Measurements from ENCODE around the gene SLC6A18.

The SLC6A18 gene

GRCh38 chr5:1199649-1200494 lies 25.3 kb upstream of the SLC6A18 start:
- peaks cover 8% of the 10 kb centered on the region for H3K4me1 Mint-ChIP-seq
- DNase-seq, result peak; percentile 54

GRCh38 chr5:1200495-1201326 lies 24.5 kb upstream of the SLC6A18 start:
- H3K27me3 Mint-ChIP-seq (ENCODE audit: low read depth, poor library complexity), result peaks cover 14% of the 10 kb centered on the region
- no peak for TF ChIP-seq CTCF (IDR thresholded peaks at IDR 0.05)
- H3K4me3 Mint-ChIP-seq, result no peak overlapping the region
- peaks cover 13% of the 10 kb centered on the region for H3K4me1 Mint-ChIP-seq
- no peaks in the 10 kb centered on the region for H3K36me3 Mint-ChIP-seq (ENCODE audit: low read depth)
- DNase-seq, result no peak
- no peak overlapping the region for H3K27ac Mint-ChIP-seq
- H3K9me3 Mint-ChIP-seq, result no peaks in the 10 kb centered on the region

More at GRCh38 chr5:1199649-1200494, 25.3 kb upstream of the SLC6A18 start:
- Mint-ChIP-seq H3K27ac (no peak overlapping the region), H3K4me3 (no peak overlapping the region), H3K36me3 (ENCODE audit: low read depth) (no peaks in the 10 kb centered on the region), H3K9me3 (no peaks in the 10 kb centered on the region), H3K27me3 (ENCODE audit: low read depth, poor library complexity) (peaks cover 11% of the 10 kb centered on the region)
- no peak for TF ChIP-seq CTCF (IDR thresholded peaks at IDR 0.05)

GRCh38 chr5:1201327-1202025 lies 23.7 kb upstream of the SLC6A18 start, which contains the start of gene SLC6A19:
SLC6A19 (plus strand) TSS chr5:1201595; CDS start chr5:1201651, 56 bp downstream.
- no peak within 1 kb of the TSS for H3K4me3 Mint-ChIP-seq
- peaks cover 22% of the 10 kb centered on the region for H3K27me3 Mint-ChIP-seq (ENCODE audit: low read depth, poor library complexity)
- no peak for TF ChIP-seq CTCF (IDR thresholded peaks at IDR 0.05)
- DNase-seq, result no peak
- peaks cover 18% of the 10 kb centered on the region for H3K4me1 Mint-ChIP-seq
- no peaks in the 10 kb centered on the region for H3K9me3 Mint-ChIP-seq
- H3K36me3 Mint-ChIP-seq (ENCODE audit: low read depth), result no peaks in the 10 kb centered on the region
- no peak within 1 kb of the TSS for H3K27ac Mint-ChIP-seq

- TF ChIP-seq CTCF (IDR thresholded peaks at IDR 0.05), result no peak
- no peak for DNase-seq
- Mint-ChIP-seq H3K4me1 (peaks cover 18% of the 10 kb centered on the region), H3K9me3 (no peaks in the 10 kb centered on the region), H3K36me3 (ENCODE audit: low read depth) (no peaks in the 10 kb centered on the region), H3K4me3 (no peak overlapping the region), H3K27me3 (ENCODE audit: low read depth, poor library complexity) (peaks cover 20% of the 10 kb centered on the region), H3K27ac (no peak overlapping the region)
Measured at GRCh38 chr5:1202026-1202797, 23.0 kb upstream of the SLC6A18 start.

GRCh38 chr5:1202798-1203185 lies 22.4 kb upstream of the SLC6A18 start:
- no peak overlapping the region for H3K27ac Mint-ChIP-seq
- DNase-seq, result no peak
- H3K36me3 Mint-ChIP-seq (ENCODE audit: low read depth), result no peaks in the 10 kb centered on the region
- no peak for TF ChIP-seq CTCF (IDR thresholded peaks at IDR 0.05)
- H3K4me1 Mint-ChIP-seq, result peaks cover 23% of the 10 kb centered on the region
- H3K4me3 Mint-ChIP-seq, result no peak overlapping the region
- H3K27me3 Mint-ChIP-seq (ENCODE audit: low read depth, poor library complexity), result peaks cover 24% of the 10 kb centered on the region
- no peaks in the 10 kb centered on the region for H3K9me3 Mint-ChIP-seq

Data from nephron progenitor cell (in vitro differentiated cells).